ENCODE data around the gene BCAS3.

Gene BCAS3

GRCh38 chr17:61279476-61280145 is 602.0 kb downstream of the BCAS3 start:
- DNase-seq = peak; percentile 36

GRCh38 chr17:61280338-61280737 is 602.7 kb downstream of the BCAS3 start:
- DNase-seq = no peak

GRCh38 chr17:61280851-61281250 is 603.2 kb downstream of the BCAS3 start:
- DNase-seq = no peak

- DNase-seq = no peak
Observed at GRCh38 chr17:61282377-61282776, 604.7 kb downstream of the BCAS3 start.

GRCh38 chr17:61283043-61283442 is 605.4 kb downstream of the BCAS3 start:
- DNase-seq = no peak

GRCh38 chr17:61284174-61284573 is 606.5 kb downstream of the BCAS3 start:
- no peak for DNase-seq

- DNase-seq = no peak
Observed at GRCh38 chr17:61284746-61285145, 607.1 kb downstream of the BCAS3 start.

GRCh38 chr17:61285526-61286320 is 608.1 kb downstream of the BCAS3 start:
- DNase-seq = no peak

- no peak for DNase-seq
Observed at GRCh38 chr17:61286449-61286848, 608.8 kb downstream of the BCAS3 start.

- no peak for DNase-seq
Observed at GRCh38 chr17:61289408-61290385, 612.0 kb downstream of the BCAS3 start.

GRCh38 chr17:61291451-61292285 is 614.0 kb downstream of the BCAS3 start:
- peak; percentile 43 for DNase-seq

GRCh38 chr17:61294286-61294685 is 616.6 kb downstream of the BCAS3 start:
- no peak for DNase-seq

GRCh38 chr17:61294777-61295176 is 617.1 kb downstream of the BCAS3 start:
- no peak for DNase-seq

GRCh38 chr17:61296058-61296457 is 618.4 kb downstream of the BCAS3 start:
- DNase-seq = no peak

- no peak for DNase-seq
Observed at GRCh38 chr17:61299517-61300513, 622.2 kb downstream of the BCAS3 start.

GRCh38 chr17:61302953-61303816 is 625.5 kb downstream of the BCAS3 start:
- no peak for DNase-seq

- DNase-seq = no peak
Observed at GRCh38 chr17:61303817-61304096, 626.1 kb downstream of the BCAS3 start.

GRCh38 chr17:61305024-61305423 is 627.4 kb downstream of the BCAS3 start:
- DNase-seq = no peak

- no peak for DNase-seq
Observed at GRCh38 chr17:61306003-61306402, 628.4 kb downstream of the BCAS3 start.
